ENCODE results near the gene TRAM1L1. TPM values are rescaled to one million over a fixed set of nuclear protein-coding genes. Genes with fewer than 3 reads are reported as not detected.

Gene TRAM1L1
- total RNA-seq, 1 experiment from 2014 or later = 2.5 TPM

DNA sequence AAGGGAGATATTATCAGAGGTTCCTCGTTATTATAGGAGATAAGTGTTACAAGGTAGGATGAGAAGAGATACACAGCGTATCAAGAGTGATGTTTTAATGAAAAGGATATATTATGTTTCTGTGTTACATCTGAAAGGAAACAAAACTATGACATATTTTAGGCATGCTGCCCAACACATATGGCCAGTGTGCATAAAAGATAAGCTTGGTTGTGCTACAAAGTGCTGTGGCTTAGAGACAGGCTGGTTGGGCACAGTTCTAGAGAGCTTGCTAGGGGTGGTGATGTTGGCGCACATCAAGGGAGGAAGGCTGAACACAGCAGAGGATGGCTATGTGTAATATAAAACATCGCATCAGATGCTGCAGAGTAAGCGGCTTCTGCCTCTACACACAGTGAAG lies 42.4 kb downstream of the TRAM1L1 start:
- DNase-seq (ENCODE audit: low spot score) = no peak
- Mint-ChIP-seq H3K36me3 (no peaks in the 10 kb centered on the region), H3K4me3 (no peak overlapping the region), H3K4me1 (no peaks in the 10 kb centered on the region), H3K27me3 (ENCODE audit: low read depth) (no peaks in the 10 kb centered on the region), H3K9me3 (peaks cover 11% of the 10 kb centered on the region), H3K27ac (no peak overlapping the region)
- ChIA-PET POLR2A (no interaction called here), CTCF (no interaction called here)
- no peak for ATAC-seq
- TF ChIP-seq ZNF121 (CRISPR knock-in tag; IDR thresholded peaks at IDR 0.05) = no peak
- no peak for TF ChIP-seq ZNF532 (CRISPR knock-in tag; IDR thresholded peaks at IDR 0.05; ENCODE audit: borderline replicate concordance)
- TF ChIP-seq EMX1 (CRISPR knock-in tag; IDR thresholded peaks at IDR 0.05) = no peak
- TF ChIP-seq ZNF396 (CRISPR knock-in tag; IDR thresholded peaks at IDR 0.05; ENCODE audit: borderline replicate concordance) = no peak
- no peak for TF ChIP-seq NFE2L1 (CRISPR knock-in tag; IDR thresholded peaks at IDR 0.05)
- TF ChIP-seq ETV6 (CRISPR knock-in tag; IDR thresholded peaks at IDR 0.05) = no peak
- no peak for TF ChIP-seq ZNF416 (CRISPR knock-in tag; IDR thresholded peaks at IDR 0.05)
- TF ChIP-seq FOXP1 (CRISPR knock-in tag; IDR thresholded peaks at IDR 0.05; ENCODE audit: borderline replicate concordance) = no peak
- no peak for TF ChIP-seq AR (CRISPR knock-in tag; IDR thresholded peaks at IDR 0.05)
